ENCODE measurements around the gene WFS1.

DNA sequence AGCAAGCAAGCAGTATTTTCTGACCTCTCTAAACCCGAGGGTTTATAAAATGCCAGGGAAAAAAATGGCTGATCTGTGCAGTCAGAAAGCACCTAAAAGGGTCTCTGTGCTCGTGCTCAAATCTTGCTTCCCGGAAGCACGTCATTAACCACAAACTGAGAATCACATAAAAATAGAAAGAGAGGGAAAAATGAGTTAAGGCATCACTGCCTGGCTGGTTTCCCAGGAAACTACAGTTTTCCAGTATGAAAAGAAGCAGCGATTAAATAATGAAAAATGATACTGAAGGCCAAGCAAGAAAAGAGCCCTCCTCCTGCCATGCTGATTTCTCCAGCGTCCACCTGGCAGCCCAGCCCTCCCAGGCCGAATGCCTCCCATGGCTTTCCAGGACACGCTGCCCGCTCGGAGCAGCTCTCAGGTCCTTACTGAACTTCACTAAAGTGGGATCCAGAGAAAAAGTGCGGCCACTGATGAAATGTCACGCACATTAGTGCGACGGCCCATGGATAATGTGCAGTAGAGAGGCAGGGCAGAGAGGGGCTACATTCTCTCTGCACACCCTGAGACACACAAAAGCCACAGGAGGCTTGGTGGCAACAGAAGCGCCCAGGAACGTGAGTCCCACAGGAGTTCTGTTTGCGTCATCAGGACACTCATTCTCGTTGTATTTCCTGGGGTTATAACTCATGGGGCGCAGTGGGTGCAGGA, 80.4 kb downstream of the WFS1 start:
- no peak for TF ChIP-seq EP300 (IDR thresholded peaks at IDR 0.05)
- TF ChIP-seq POLR2AphosphoS5 (IDR thresholded peaks at IDR 0.05), result no peak
